GM19023 (cell line): Measurements from ENCODE around the gene MAST4.
A peak's percentile ranks its signal among the peaks of the same experiment; 100 is the strongest.

Experiments used
- ATAC-seq: cut with Tn5 transposase; IDR thresholded peaks from one replicate; pipeline ENCODE4 v1.9.1; 2021; ENCODE audit warnings: mild to moderate bottlenecking, moderate library complexity; ENCODE audit not compliant: unreplicated experiment

The MAST4 gene

DNA sequence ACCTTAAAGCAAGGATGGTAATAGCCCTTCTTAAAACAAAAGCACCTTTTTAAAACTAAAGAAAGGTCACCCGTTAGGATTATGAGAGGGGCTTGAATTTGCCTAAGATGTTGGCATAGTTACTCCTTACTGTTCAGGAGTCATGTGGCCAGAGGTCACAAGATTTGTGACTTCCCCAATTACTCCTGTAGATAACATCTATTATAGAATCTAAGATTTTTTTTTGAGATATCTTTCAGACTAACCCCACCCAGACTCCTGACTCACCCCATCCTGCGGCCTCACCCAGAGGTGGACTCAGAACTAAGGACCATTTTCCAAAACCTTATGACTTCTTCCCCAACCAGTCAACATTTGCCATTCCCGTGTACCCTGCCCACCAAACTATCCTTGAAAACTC lies 598.0 kb downstream of the MAST4 start:
- no peak for ATAC-seq

GRCh38 chr5:67195406-67196275 lies 599.4 kb downstream of the MAST4 start:
- ATAC-seq: no peak

DNA sequence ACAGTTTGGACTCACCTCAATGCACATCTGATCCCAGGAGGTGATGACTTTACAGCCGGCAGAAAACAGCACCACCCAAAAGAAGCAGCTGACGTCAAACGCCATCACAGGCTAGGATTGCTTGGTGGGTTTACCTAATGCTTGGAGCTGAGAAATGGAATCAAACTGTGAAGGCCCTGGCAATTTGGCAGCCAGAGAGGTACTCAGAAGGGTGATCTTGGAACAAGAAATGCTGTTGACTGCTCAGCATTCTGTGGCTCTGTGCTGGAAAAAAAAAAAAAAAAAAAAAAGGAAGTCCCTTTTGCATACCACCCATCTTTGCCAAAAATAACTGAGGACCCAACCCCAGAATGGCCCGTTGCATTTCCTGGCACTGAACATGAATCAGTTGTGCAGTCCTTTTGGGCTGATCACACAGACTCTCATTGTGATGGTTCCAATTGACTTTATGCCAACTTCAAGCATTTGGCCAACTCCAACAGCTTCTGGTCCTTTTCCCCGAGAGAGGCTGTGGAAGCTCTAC lies 600.4 kb downstream of the MAST4 start, which contains the start of gene CD180:
CD180 (minus strand) TSS at position 263 of the 523 bp plus-strand sequence; CDS start at position 105, 158 bp downstream.
- no peak for ATAC-seq

DNA sequence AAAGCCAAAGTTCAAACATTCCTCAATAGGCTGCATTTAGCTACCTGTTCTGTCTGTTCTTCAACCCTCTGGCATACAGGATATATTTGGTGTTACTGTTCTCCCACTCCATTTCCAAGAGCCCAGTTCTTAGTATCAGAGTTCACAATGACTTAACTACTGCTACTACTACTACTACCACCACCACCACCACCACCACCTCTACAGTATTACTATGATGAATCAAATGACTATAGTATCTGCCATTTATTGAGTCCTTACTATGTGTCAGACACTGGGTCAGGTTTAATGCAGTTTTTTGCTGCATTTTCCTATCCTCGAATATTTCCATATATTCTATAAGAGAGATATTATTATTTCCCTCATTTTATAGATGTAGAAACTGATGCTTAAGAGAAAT lies 601.3 kb downstream of the MAST4 start:
- ATAC-seq: no peak

DNA sequence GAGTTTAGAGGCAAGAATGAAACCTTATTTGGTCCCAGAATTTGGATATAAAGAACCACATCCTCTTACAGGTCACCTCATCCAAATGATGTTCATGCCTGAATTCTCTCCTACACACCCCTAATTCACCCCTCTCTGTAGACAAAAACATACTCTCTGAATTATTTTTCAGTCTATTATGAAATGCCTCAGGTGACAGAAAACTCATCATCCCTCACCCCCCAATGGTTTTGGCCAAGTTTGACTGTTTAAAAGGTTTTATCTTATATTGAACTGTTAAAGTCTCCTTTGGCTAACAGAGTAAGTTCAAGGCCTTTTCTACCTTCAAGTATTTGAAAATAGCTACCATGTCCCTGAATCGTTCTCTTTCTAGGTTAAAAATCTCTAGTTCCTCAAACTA lies 602.7 kb downstream of the MAST4 start:
- no peak for ATAC-seq

- no peak for ATAC-seq
Observed at GRCh38 chr5:67199859-67200258, 603.7 kb downstream of the MAST4 start.

- ATAC-seq: no peak
Observed at GRCh38 chr5:67200809-67201562, 604.8 kb downstream of the MAST4 start.

DNA sequence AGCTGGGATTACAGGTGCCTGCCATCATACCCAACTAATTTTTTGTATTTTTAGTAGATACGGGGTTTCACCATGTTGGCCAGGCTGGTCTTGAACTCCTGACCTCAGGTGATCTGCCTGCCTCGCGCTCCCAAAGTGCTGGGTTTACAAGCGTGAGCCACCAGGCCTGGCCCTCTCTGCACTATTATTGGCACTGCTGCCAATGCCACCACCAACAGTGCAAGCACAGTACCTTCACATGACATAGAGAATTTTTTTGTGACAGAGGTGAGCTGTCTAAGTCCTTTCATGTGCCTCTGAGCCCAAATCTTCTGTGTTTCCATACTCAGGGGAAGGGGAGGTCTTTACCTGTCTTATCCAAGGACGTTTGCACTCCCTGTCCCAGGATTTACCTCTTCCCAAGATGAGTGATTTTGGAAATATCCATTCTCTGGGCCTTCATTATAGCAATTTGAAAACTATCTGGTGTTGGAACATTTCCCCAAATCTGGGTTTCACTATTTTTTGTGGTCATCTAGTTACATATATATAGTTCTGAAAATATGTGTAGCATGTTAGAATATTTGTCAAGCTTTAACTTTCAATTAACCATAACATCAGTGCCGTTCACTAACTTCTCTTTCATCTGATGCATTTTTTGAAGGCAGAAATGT lies 605.8 kb downstream of the MAST4 start:
- ATAC-seq: no peak

- no peak for ATAC-seq
Observed at GRCh38 chr5:67202828-67203227, 606.6 kb downstream of the MAST4 start.

DNA sequence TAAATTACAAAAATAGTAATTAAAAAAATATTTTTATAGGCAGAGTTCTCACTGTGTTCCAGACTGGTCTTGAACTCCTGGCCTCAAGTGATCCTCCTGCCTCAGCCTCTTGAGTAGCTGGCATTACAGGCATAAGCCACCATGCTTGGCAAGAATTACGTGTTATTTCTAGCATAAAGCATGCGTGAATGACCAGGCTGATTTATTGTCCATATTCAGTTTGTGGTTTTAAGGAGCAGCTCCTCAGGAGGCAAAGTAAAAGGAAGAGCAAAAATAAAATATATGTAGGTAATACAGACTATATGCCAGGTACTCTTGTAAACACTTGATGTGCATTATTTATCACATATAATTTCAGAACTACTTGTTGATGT lies 607.5 kb downstream of the MAST4 start:
- ATAC-seq: no peak

DNA sequence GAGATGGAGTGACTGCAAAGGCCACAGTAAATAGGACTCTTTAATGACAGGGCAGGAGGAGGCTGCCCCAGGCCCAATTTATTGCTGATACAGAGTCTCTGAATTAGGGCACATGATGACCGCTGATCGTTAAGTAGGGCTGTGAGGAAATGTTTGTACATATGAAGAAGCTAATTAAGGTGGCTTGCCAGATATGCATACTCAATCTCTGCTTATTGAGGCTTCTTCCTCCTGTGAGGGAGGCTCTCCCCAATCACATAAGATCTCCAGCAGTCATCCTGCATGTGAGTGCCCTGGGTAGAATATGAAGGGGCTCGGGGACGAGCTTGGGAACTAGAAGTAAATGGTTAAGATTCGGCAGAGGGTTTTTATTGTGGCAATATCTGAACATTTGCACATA lies 608.6 kb downstream of the MAST4 start:
- ATAC-seq: no peak

DNA sequence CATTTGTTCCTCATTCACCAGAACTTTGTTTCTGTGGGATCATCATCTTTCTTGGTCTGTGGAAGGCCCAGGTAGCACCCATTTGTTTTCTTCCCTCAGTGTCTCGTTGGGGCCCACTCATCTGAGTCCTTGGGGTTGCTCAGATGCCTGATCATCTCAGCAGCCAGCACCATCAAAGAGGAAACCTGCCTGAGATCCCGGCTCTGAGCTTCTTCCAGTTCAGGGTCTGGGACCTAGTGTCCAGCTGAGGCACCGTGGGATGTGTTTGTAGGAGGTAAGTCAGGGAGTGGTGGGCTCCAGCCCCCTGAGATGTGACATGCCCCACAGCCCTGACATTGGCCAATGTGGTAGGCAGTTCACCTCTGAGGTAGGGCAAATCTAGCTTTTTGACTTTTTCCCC lies 609.8 kb downstream of the MAST4 start:
- ATAC-seq: no peak

- ATAC-seq: no peak
Observed at GRCh38 chr5:67206461-67206860, 610.3 kb downstream of the MAST4 start.

DNA sequence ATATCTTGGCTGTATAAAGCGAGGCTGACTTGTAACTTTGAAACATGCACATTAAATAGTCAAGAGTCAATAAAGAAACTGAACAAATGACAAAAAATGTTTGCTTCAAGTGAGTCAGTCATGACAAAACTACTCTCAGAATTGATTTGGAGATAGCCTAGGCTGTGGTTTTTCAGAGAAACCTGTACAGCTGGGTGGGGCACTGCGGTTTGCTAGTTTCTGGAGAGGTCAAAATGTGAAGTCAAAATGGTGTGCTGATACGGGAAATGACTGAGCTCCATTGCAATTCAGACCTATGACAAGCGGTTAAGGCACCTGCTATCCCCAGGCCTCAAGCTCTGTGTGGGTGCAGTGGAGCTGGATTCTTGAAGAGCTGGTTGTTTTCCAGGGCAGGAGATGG lies 610.7 kb downstream of the MAST4 start:
- peak; percentile 87 for ATAC-seq

DNA sequence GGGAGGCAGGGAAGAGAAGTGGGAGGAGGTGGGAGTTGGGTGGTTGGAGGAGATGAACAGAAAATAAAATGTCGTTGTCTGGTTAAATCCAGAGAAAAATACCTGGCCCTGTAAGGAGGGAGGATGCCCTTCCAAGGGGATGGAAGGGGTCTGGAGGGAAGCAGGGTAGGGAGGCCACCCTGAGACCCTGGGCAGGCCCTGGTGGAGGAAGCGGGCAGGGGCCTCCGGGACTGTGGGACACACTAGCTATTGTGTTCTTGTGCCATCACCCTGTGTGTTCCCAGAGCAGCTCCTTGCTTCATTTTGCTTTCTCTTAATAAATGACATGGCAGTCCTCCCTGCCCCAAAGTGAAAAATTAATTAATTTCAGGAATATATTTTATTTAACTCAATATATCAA lies 612.2 kb downstream of the MAST4 start:
- no peak for ATAC-seq

- ATAC-seq: peak; percentile 28
Observed at GRCh38 chr5:67209141-67209771, 613.1 kb downstream of the MAST4 start.

- no peak for ATAC-seq
Observed at GRCh38 chr5:67211926-67212325, 615.7 kb downstream of the MAST4 start.

DNA sequence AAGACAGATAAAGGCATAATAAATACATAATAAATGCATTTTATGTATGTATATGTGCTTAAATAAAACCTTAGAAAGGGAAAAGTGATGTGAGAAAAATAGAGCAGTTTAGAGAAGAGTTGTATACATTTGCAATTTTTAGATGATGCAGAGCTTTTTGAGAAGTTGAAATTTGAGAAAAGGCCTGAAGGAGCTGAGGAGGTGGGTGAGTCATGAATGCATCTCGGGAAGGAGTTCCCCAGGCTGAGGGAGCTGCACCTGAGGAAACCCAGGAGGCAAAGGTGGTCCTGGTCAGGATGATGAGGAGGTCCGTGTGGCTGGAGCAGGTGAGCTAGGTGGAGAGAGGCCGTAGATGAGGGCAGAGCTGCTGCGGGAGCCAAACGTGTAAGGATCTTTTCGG lies 617.8 kb downstream of the MAST4 start:
- no peak for ATAC-seq

DNA sequence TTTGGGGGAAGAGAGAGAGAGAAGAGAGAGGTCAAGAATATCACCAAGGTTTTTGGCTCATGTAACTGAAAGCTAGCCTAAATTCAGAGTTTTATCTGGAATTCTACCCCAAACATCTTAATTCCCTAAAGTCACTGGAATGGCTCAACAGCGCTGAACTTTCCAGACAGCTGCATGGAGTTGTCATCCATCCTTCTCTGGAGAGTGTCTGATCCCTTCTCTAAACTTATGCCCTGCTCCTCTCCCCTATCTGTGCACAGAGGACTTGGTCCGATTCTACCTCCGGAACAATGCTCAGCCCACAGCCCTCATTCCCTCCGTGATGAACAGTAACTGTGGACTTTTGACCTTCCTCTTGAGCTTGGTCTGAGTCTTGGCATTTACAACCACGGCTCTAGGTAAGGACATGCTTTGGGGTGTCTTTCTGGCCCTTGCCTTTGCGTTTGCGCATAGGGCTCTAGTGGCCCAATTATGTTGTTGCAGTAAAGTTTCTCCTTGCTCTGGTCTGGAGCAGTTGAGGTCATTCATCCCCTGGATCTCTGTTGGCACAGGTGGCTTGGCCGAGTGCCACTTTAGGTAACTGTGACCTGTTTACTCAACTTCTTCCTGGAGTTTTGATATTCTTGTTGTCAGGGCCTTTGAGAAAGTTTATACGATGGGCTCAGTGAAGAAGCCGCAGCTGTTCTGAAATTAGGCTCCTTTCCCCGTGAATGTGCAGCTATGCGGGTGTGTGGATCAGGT lies 618.7 kb downstream of the MAST4 start:
- ATAC-seq: no peak
